ENCODE measurements around the gene CXCL11.

- TF ChIP-seq, protein P1, sequence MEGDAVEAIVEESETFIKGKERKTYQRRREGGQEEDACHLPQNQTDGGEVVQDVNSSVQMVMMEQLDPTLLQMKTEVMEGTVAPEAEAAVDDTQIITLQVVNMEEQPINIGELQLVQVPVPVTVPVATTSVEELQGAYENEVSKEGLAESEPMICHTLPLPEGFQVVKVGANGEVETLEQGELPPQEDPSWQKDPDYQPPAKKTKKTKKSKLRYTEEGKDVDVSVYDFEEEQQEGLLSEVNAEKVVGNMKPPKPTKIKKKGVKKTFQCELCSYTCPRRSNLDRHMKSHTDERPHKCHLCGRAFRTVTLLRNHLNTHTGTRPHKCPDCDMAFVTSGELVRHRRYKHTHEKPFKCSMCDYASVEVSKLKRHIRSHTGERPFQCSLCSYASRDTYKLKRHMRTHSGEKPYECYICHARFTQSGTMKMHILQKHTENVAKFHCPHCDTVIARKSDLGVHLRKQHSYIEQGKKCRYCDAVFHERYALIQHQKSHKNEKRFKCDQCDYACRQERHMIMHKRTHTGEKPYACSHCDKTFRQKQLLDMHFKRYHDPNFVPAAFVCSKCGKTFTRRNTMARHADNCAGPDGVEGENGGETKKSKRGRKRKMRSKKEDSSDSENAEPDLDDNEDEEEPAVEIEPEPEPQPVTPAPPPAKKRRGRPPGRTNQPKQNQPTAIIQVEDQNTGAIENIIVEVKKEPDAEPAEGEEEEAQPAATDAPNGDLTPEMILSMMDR (conservative IDR thresholded peaks at IDR 0.05; ENCODE audit: low read depth, low read length) = no peak
- TF ChIP-seq EZH2 (IDR thresholded peaks at IDR 0.05; ENCODE audit: borderline replicate concordance, low read depth, low read length, poor library complexity, severe bottlenecking) = no peak
Observed at GRCh38 chr4:76055421-76055820, 19.6 kb upstream of the CXCL11 start.
